K562 (cell line): Measurements from ENCODE around the gene ARHGAP10. TPM values are rescaled to one million over a fixed set of nuclear protein-coding genes. Genes with fewer than 3 reads are reported as not detected.

Source experiments
- ATAC-seq: fragments of 200-7000 bp; cut with Tn5 transposase; 3 replicates; pipeline ENCODE4 v1.9.1; 2020; ENCODE audit warnings: moderate library complexity
- BruUV-seq: library from RNA; stranded (reverse); fragments of 400-500 nt; replicated peaks from 2 replicates; lab custom pipeline; 2021; lab: Mats Ljungman, UMichigan
- CTCF ChIA-PET: fragments of 300-600 bp; formaldehyde crosslinking; extraction: SDS; loops from one replicate; lab custom pipeline; 2021; ENCODE audit warnings: low intra/inter-chr PET ratio; lab: Yijun Ruan, JAX
- POLR2A ChIA-PET: fragments of 300-600, 350-650 bp; sonication (Branson Sonifier 250); formaldehyde crosslinking; extraction: SDS; loops from one replicate; lab custom pipeline; 2021; ENCODE audit warnings: antibody characterized with exemption, inconsistent platforms; lab: Yijun Ruan, JAX
- DNase-seq, 4 experiments: peaks; one replicate each; pipeline versions ENCODE4 v3.0.0 to v3.0.0-alpha.2; 2011 to 2018; ENCODE audit warnings: low spot score in 3 of 4, mixed read lengths in 3 of 4; ENCODE audit errors: extremely low read depth in 1 of 4
- FAIRE-seq: peaks from 2 replicates; lab custom pipeline; 2011; peaks lifted over from hg19 to GRCh38; lab: Jason Lieb, UNC
- H2AFZ ChIP-seq: 2 replicates; pipeline ENCODE4 v1.6.0; 2011; ENCODE audit warnings: low read depth, low read length, control low read depth, inconsistent platforms
- H3K27ac ChIP-seq: fragments of 200-600 bp; 3 replicates; pipeline ENCODE4 v1.8.0; 2011; ENCODE audit warnings: low read depth, mild to moderate bottlenecking, control low read depth, inconsistent platforms, low read length, moderate library complexity, mixed read lengths; ENCODE audit errors: extremely low read depth
- H3K27me3 ChIP-seq, 2 experiments: fragments of 300-600 bp in 1 of 2; 2 replicates in 1 of 2; 3 replicates in 1 of 2; pipeline versions ENCODE4 v1.6.0 to v1.8.0; 2011; ENCODE audit warnings: inconsistent platforms in 2 of 2, low read length in 2 of 2, mild to moderate bottlenecking in 1 of 2, mixed read lengths in 1 of 2, moderate library complexity in 1 of 2; ENCODE audit not compliant: control insufficient read depth in 2 of 2, insufficient read depth in 2 of 2
- H3K36me3 ChIP-seq: fragments of 300-600 bp; 3 replicates; pipeline ENCODE4 v1.8.0; 2011; ENCODE audit warnings: mild to moderate bottlenecking, low read length, inconsistent platforms; ENCODE audit not compliant: control insufficient read depth, insufficient read depth
- H3K4me1 ChIP-seq, 2 experiments: fragments of 200-600 bp in 1 of 2; replicated peaks in 1 of 2; 2 replicates in 1 of 2; 3 replicates in 1 of 2; pipeline versions ENCODE4 v1.5.1 to v1.8.0; 2011; ENCODE audit warnings: inconsistent platforms in 2 of 2, low read length in 2 of 2, mild to moderate bottlenecking in 1 of 2, mixed read lengths in 1 of 2, moderate library complexity in 1 of 2; ENCODE audit not compliant: control insufficient read depth in 2 of 2, insufficient read depth in 2 of 2
- H3K4me2 ChIP-seq: 2 replicates; pipeline ENCODE4 v1.6.1; 2011; ENCODE audit warnings: low read length, control low read depth, inconsistent platforms, mixed read lengths; ENCODE audit not compliant: insufficient read depth
- H3K4me3 ChIP-seq: fragments of 200-600 bp; sonication (generic), shearing (Covaris generic); 2 replicates; pipeline ENCODE4 v1.5.1; 2016; ENCODE audit warnings: control low read depth, inconsistent platforms
- H3K79me2 ChIP-seq: fragments of 200-600 bp; 3 replicates; pipeline ENCODE4 v1.8.0; 2011; ENCODE audit warnings: low read length, inconsistent platforms; ENCODE audit not compliant: control insufficient read depth, insufficient read depth
- H3K9ac ChIP-seq, 2 experiments: 2 replicates each; pipeline versions ENCODE4 v1.6.0 to v1.6.1; 2011; ENCODE audit warnings: low read depth in 2 of 2, low read length in 2 of 2, control low read depth in 1 of 2, inconsistent platforms in 1 of 2, mild to moderate bottlenecking in 1 of 2, mixed read lengths in 1 of 2; ENCODE audit not compliant: insufficient read depth in 1 of 2
- H3K9me1 ChIP-seq: one replicate; pipeline ENCODE4 v1.6.0; 2011; ENCODE audit warnings: inconsistent platforms, mild to moderate bottlenecking, low read length, moderate library complexity; ENCODE audit not compliant: control insufficient read depth, insufficient read depth
- H3K9me3 ChIP-seq: replicated peaks from 2 replicates; pipeline ENCODE4 v1.5.1; 2011; ENCODE audit warnings: low read depth, low read length, inconsistent platforms; ENCODE audit not compliant: control insufficient read depth, insufficient read depth
- H4K20me1 ChIP-seq: replicated peaks from 2 replicates; pipeline ENCODE4 v1.6.1; 2011; ENCODE audit warnings: low read length, inconsistent platforms, mixed read lengths; ENCODE audit not compliant: control insufficient read depth, insufficient read depth
- ATF3 ChIP-seq, 2 experiments: fragments of 450-650 bp in 1 of 2; sonication (generic) in 1 of 2; formaldehyde crosslinking in 1 of 2; IDR thresholded peaks in 1 of 2; conservative IDR thresholded peaks in 1 of 2; 2 replicates each; pipeline versions ENCODE4 v1.6.1 to v1.8.1; 2016 to 2023; ENCODE audit warnings: mild to moderate bottlenecking in 2 of 2, moderate library complexity in 2 of 2, inconsistent platforms in 1 of 2, missing genetic modification reagents in 1 of 2
- C11orf30 ChIP-seq: fragments of 450-650 bp; IDR thresholded peaks from 2 replicates; pipeline ENCODE4 v1.6.1; 2016; ENCODE audit warnings: low read depth, mild to moderate bottlenecking
- MAFF ChIP-seq: IDR thresholded peaks from 2 replicates; pipeline ENCODE4 v1.6.1; 2012; ENCODE audit warnings: low read length, improper control_type of control experiment
- MAFG ChIP-seq: fragments of 450-650 bp; conservative IDR thresholded peaks from 2 replicates; pipeline ENCODE4 v1.6.1; 2016; ENCODE audit warnings: missing genetic modification characterization, missing compliant biosample characterization
- MAFK ChIP-seq: IDR thresholded peaks from 2 replicates; pipeline ENCODE4 v1.6.1; 2011; ENCODE audit warnings: low read length, improper control_type of control experiment
- TAF15 ChIP-seq: fragments of 200-400 bp; formaldehyde crosslinking; IDR thresholded peaks from 2 replicates; pipeline ENCODE4 v1.6.1; 2017; ENCODE audit warnings: mild to moderate bottlenecking, low read depth, low read length, moderate library complexity
- ZNF316 ChIP-seq: fragments of 450-650 bp; IDR thresholded peaks from 2 replicates; pipeline ENCODE4 v1.6.1; 2016
- WGBS: fragments of 100-300 bp; shearing (Covaris generic); methylation state at CpG from one replicate; pipeline ENCODE4 v1.1.6; 2016; ENCODE audit warnings: low coverage, mixed read lengths; ENCODE audit not compliant: insufficient coverage; ENCODE audit errors: missing lambda C conversion rate; 5-methylcytosine and 5-hydroxymethylcytosine counted together
- in situ Hi-C: fragments of 300-500 bp; cut with MboI; formaldehyde crosslinking; loops from 4 replicates; pipeline ENCODE4 v1.15.0; 2018; ENCODE audit warnings: inconsistent platforms, mixed read lengths
- intact Hi-C: fragments of 100-400 bp; cut with micrococcal nuclease; formaldehyde crosslinking; loops from 2 replicates; pipeline ENCODE4 v1.14.2; 2022
- polyA plus RNA-seq, 8 experiments: library from polyadenylated mRNA; depleted of rRNA in 4 of 8; stranded (reverse) in 5 of 8; unstranded in 3 of 8; fragments of >200 nt; fragmentation: Nextera tagmentation in 2 of 8; fragmentation: Illumina TruSeq in 1 of 8; extraction: Ambion mirVana in 2 of 8; extraction: Trizol in 1 of 8; gene quantifications; 2 replicates each; pipeline versions ENCODE4 v1.2.1 to v1.2.3, GENCODE V29; 2011 to 2014; ENCODE audit warnings: inconsistent platforms in 1 of 8, missing spikeins in 1 of 8
- total RNA-seq, 7 experiments: library from RNA; depleted of rRNA in 6 of 7; stranded (reverse); fragments of >200 nt in 6 of 7; fragmentation: Illumina TruSeq in 2 of 7; extraction: Trizol in 2 of 7; gene quantifications; 2 replicates each; pipeline versions ENCODE4 v1.2.1 to v1.2.3, GENCODE V29; 2011 to 2021; ENCODE audit warnings: low replicate concordance in 1 of 7
- TF ChIP-seq, protein P1 (sequence below): fragments of 250-450 bp; sonication (Bioruptor Pico); IDR thresholded peaks from 2 replicates; pipeline ENCODE4 v1.8.0; 2022; ENCODE audit warnings: inconsistent platforms, mild to moderate bottlenecking, moderate library complexity, borderline replicate concordance

The ARHGAP10 gene
- total and polyA plus RNA-seq, 9 of the 15 experiments (the other 6 are each of a cell fraction or from before 2014, with no cell fraction given), result 0.03 to 0.22 (median 0.06) TPM; not detected in 3

DNA sequence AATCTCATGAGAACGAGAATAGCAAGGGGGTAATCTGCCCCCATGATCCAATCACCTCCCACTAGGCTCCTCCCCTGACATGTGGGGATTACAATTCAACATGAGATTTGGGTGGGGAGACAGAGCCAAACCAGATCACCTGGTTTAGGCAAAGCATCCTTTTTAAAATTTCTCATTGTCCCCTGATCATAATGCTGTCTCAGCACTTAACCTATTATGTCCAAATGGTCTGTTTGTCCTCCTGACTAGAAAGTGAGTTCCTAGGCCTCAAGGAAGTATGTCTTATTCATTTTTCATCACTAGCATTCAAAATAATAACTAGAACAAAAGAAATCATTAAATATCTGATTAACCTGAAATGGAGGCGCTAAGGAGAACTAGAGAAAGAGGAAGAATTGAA is 40.1 kb upstream of the ARHGAP10 start:
- H3K36me3 ChIP-seq, result no peaks in the 10 kb centered on the region
- no TSS peak for BruUV-seq
- in situ Hi-C loops, result no loop called here
- ATAC-seq (no peak), FAIRE-seq (no peak), DNase-seq (no peak)
- H3K9me3 ChIP-seq, result no peaks in the 10 kb centered on the region
- no peak overlapping the region for H3K27ac ChIP-seq
- H3K27me3 ChIP-seq, result peaks cover 8 to 17% of the 10 kb centered on the region in 2 experiments; a peak in 4 of 5 replicates
- H2AFZ ChIP-seq, result no peak overlapping the region
- H3K9ac ChIP-seq, result no peak overlapping the region
- no peak overlapping the region for H3K4me3 ChIP-seq
- no peaks in the 10 kb centered on the region for H3K9me1 ChIP-seq
- 3% methylated on average over 2 of the region's 2 CpGs for WGBS
- no peaks in the 10 kb centered on the region for H3K4me1 ChIP-seq
- ChIA-PET POLR2A (no interaction called here), CTCF (interaction anchor here (1.3 kb wide), 1 partner anchor 175 kb away, joined by 11 read pairs; no protein-coding TSS in a partner anchor)
- intact Hi-C loops, result loop anchor here (2.0 to 10.0 kb wide), 2 partner anchors 167 to 175 kb away; no protein-coding TSS in a partner anchor
- H4K20me1 ChIP-seq, result no peaks in the 10 kb centered on the region
- H3K4me2 ChIP-seq, result no peak overlapping the region
- H3K79me2 ChIP-seq, result no peaks in the 10 kb centered on the region
- no peak for TF ChIP-seq ATF3 (IDR thresholded peaks at IDR 0.05)
- no peak for TF ChIP-seq ATF3 (CRISPR knock-in tag; conservative IDR thresholded peaks at IDR 0.05)
- peak; percentile 72 for TF ChIP-seq ZNF316
- TF ChIP-seq MAFK, result peak; percentile 31; the same call in 1 of the 2 replicates
- TF ChIP-seq MAFG (tag), result peak; percentile 44; the same call in 1 of the 2 replicates
- TF ChIP-seq, protein P1, sequence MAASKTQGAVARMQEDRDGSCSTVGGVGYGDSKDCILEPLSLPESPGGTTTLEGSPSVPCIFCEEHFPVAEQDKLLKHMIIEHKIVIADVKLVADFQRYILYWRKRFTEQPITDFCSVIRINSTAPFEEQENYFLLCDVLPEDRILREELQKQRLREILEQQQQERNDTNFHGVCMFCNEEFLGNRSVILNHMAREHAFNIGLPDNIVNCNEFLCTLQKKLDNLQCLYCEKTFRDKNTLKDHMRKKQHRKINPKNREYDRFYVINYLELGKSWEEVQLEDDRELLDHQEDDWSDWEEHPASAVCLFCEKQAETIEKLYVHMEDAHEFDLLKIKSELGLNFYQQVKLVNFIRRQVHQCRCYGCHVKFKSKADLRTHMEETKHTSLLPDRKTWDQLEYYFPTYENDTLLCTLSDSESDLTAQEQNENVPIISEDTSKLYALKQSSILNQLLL, result no peak
- TF ChIP-seq MAFF, result peak; percentile 48
- TF ChIP-seq TAF15, result no peak
- TF ChIP-seq C11orf30, result peak; percentile 57
